Adipocyte (in vitro differentiated cells): Measurements from ENCODE around the gene CABP7.

Source experiments
- DNase-seq: peaks from one replicate; pipeline ENCODE4 v3.0.0-alpha.2; 2015; ENCODE audit warnings: low read depth
- H3K27me3 ChIP-seq: replicated peaks from 2 replicates; pipeline ENCODE4 v1.7.0; 2013; ENCODE audit warnings: mild to moderate bottlenecking, low read length, moderate library complexity; ENCODE audit not compliant: control insufficient read depth, insufficient read depth
- H3K36me3 ChIP-seq: 2 replicates; pipeline ENCODE4 v1.7.0; 2013; ENCODE audit warnings: low read length, mild to moderate bottlenecking, moderate library complexity; ENCODE audit not compliant: control insufficient read depth, insufficient read depth, severe bottlenecking
- H3K4me1 ChIP-seq: 2 replicates; pipeline ENCODE4 v1.7.0; 2013; ENCODE audit warnings: mild to moderate bottlenecking, low read length, moderate library complexity; ENCODE audit not compliant: control insufficient read depth, insufficient read depth
- H3K4me3 ChIP-seq: 2 replicates; pipeline ENCODE4 v1.7.0; 2013; ENCODE audit warnings: mild to moderate bottlenecking, low read length, moderate library complexity
- H3K9ac ChIP-seq: 2 replicates; pipeline ENCODE4 v1.7.0; 2013; ENCODE audit warnings: mild to moderate bottlenecking, low read length, moderate library complexity
- H3K9me3 ChIP-seq: 2 replicates; pipeline ENCODE4 v1.7.0; 2013; ENCODE audit warnings: mild to moderate bottlenecking, low read length, moderate library complexity; ENCODE audit not compliant: control insufficient read depth

Gene CABP7

GRCh38 chr22:29703569-29704195 lies 16.1 kb upstream of the CABP7 start:
- DNase-seq = no peak
- Histone ChIP-seq H3K9me3 (no peaks in the 10 kb centered on the region), H3K9ac (no peak overlapping the region), H3K36me3 (no peaks in the 10 kb centered on the region), H3K27me3 (peaks cover 37% of the 10 kb centered on the region), H3K4me1 (peaks cover 30% of the 10 kb centered on the region), H3K4me3 (no peak overlapping the region)

- peaks cover 30% of the 10 kb centered on the region for H3K4me1 ChIP-seq
- no peaks in the 10 kb centered on the region for H3K36me3 ChIP-seq
- no peak overlapping the region for H3K9ac ChIP-seq
- peak; percentile 18 for DNase-seq
- H3K27me3 ChIP-seq = peaks cover 43% of the 10 kb centered on the region
- H3K4me3 ChIP-seq = no peak overlapping the region
- no peaks in the 10 kb centered on the region for H3K9me3 ChIP-seq
These were observed 15.1 kb upstream of the CABP7 start for GRCh38 chr22:29704528-29705285.

- Histone ChIP-seq H3K9me3 (no peaks in the 10 kb centered on the region), H3K36me3 (no peaks in the 10 kb centered on the region), H3K9ac (no peak overlapping the region), H3K4me1 (peaks cover 24% of the 10 kb centered on the region), H3K27me3 (peaks cover 52% of the 10 kb centered on the region), H3K4me3 (no peak overlapping the region)
- DNase-seq = no peak
These were observed 14.2 kb upstream of the CABP7 start for GRCh38 chr22:29705651-29706050.

GRCh38 chr22:29706486-29706885 lies 13.3 kb upstream of the CABP7 start:
- no peaks in the 10 kb centered on the region for H3K36me3 ChIP-seq
- H3K9ac ChIP-seq = no peak overlapping the region
- H3K27me3 ChIP-seq = peaks cover 59% of the 10 kb centered on the region
- DNase-seq = no peak
- no peak overlapping the region for H3K4me3 ChIP-seq
- H3K4me1 ChIP-seq = peaks cover 16% of the 10 kb centered on the region
- no peaks in the 10 kb centered on the region for H3K9me3 ChIP-seq

GRCh38 chr22:29707010-29707409 lies 12.8 kb upstream of the CABP7 start:
- peaks cover 59% of the 10 kb centered on the region for H3K27me3 ChIP-seq
- no peaks in the 10 kb centered on the region for H3K9me3 ChIP-seq
- no peak overlapping the region for H3K9ac ChIP-seq
- H3K4me1 ChIP-seq = peaks cover 12% of the 10 kb centered on the region
- no peaks in the 10 kb centered on the region for H3K36me3 ChIP-seq
- no peak overlapping the region for H3K4me3 ChIP-seq
- no peak for DNase-seq

GRCh38 chr22:29707471-29707870 lies 12.3 kb upstream of the CABP7 start:
- no peak overlapping the region for H3K9ac ChIP-seq
- H3K9me3 ChIP-seq = no peaks in the 10 kb centered on the region
- H3K36me3 ChIP-seq = no peaks in the 10 kb centered on the region
- DNase-seq = no peak
- peaks cover 8% of the 10 kb centered on the region for H3K4me1 ChIP-seq
- peaks cover 62% of the 10 kb centered on the region for H3K27me3 ChIP-seq
- no peak overlapping the region for H3K4me3 ChIP-seq

GRCh38 chr22:29710193-29710592 lies 9.6 kb upstream of the CABP7 start:
- H3K9ac ChIP-seq = no peak overlapping the region
- H3K4me3 ChIP-seq = no peak overlapping the region
- H3K9me3 ChIP-seq = no peaks in the 10 kb centered on the region
- DNase-seq = no peak
- no peaks in the 10 kb centered on the region for H3K36me3 ChIP-seq
- H3K27me3 ChIP-seq = peaks cover 79% of the 10 kb centered on the region
- no peaks in the 10 kb centered on the region for H3K4me1 ChIP-seq

GRCh38 chr22:29710922-29711593 lies 8.7 kb upstream of the CABP7 start:
- no peak for DNase-seq
- Histone ChIP-seq H3K4me1 (no peaks in the 10 kb centered on the region), H3K36me3 (no peaks in the 10 kb centered on the region), H3K9ac (no peak overlapping the region), H3K4me3 (no peak overlapping the region), H3K27me3 (peaks cover 83% of the 10 kb centered on the region), H3K9me3 (no peaks in the 10 kb centered on the region)

- Histone ChIP-seq H3K27me3 (peaks cover 78% of the 10 kb centered on the region), H3K36me3 (no peaks in the 10 kb centered on the region), H3K4me1 (no peaks in the 10 kb centered on the region), H3K9me3 (no peaks in the 10 kb centered on the region), H3K4me3 (no peak overlapping the region), H3K9ac (no peak overlapping the region)
- no peak for DNase-seq
These were observed 7.7 kb upstream of the CABP7 start for GRCh38 chr22:29712119-29712518.

GRCh38 chr22:29713156-29713727 lies 6.6 kb upstream of the CABP7 start:
- no peak overlapping the region for H3K9ac ChIP-seq
- H3K27me3 ChIP-seq = peaks cover 72% of the 10 kb centered on the region
- no peaks in the 10 kb centered on the region for H3K4me1 ChIP-seq
- DNase-seq = no peak
- no peaks in the 10 kb centered on the region for H3K36me3 ChIP-seq
- no peak overlapping the region for H3K4me3 ChIP-seq
- no peaks in the 10 kb centered on the region for H3K9me3 ChIP-seq

GRCh38 chr22:29715240-29715639 lies 4.6 kb upstream of the CABP7 start:
- no peak for DNase-seq
- Histone ChIP-seq H3K4me3 (no peak overlapping the region), H3K9me3 (no peaks in the 10 kb centered on the region), H3K9ac (no peak overlapping the region), H3K36me3 (no peaks in the 10 kb centered on the region), H3K27me3 (peaks cover 71% of the 10 kb centered on the region), H3K4me1 (no peaks in the 10 kb centered on the region)
